GM23248 (cell line): Measurements from ENCODE around the gene SNX32.

ENCODE experiments used
- EZH2 ChIP-seq: fragments of 200-600 bp; sonication (generic); IDR thresholded peaks from 2 replicates; pipeline ENCODE4 v1.6.1; 2018; ENCODE audit warnings: antibody characterized with exemption, mild to moderate bottlenecking; ENCODE audit not compliant: insufficient read depth, poor library complexity, severe bottlenecking
- EZH2phosphoT487 ChIP-seq: fragments of 200-600 bp; sonication (generic); IDR thresholded peaks from 2 replicates; pipeline ENCODE4 v1.6.1; 2018; ENCODE audit warnings: antibody characterized with exemption, moderate library complexity, mild to moderate bottlenecking, low read depth; ENCODE audit not compliant: insufficient read depth

DNA sequence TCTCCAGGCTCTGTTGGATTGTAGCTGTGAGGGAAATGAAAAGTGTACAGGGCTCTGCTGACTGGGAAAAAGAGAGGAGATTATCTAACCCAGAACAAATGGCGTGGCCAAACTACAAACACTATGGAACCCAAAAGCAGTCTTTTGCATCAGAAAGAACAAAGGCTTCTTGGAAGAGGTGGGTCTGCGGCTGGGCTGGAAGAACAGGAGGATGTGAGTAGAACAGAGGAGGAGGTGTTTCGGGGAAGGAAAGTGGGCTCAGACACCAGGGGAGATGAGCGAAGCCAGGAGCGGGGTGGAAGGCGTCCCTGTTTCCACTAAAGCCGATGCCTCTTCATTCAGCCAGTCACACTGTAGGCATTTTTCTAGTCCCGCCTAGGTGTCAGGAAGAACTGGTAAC, 34.9 kb upstream of the SNX32 start:
- TF ChIP-seq EZH2phosphoT487: no peak
- TF ChIP-seq EZH2: no peak
